GM19397 (cell line): Measurements from ENCODE around the gene MAP2K5.

ENCODE experiments used
- ATAC-seq: cut with Tn5 transposase; IDR thresholded peaks from one replicate; pipeline ENCODE4 v1.9.1; 2021; ENCODE audit warnings: mild to moderate bottlenecking, moderate library complexity; ENCODE audit not compliant: unreplicated experiment

The MAP2K5 gene

GRCh38 chr15:67801926-67802914, 259.7 kb downstream of the MAP2K5 start:
- ATAC-seq = no peak

- no peak for ATAC-seq
These were observed 260.8 kb downstream of the MAP2K5 start for GRCh38 chr15:67803299-67803698.

- no peak for ATAC-seq
These were observed 261.7 kb downstream of the MAP2K5 start for GRCh38 chr15:67803996-67804843.

- ATAC-seq = no peak
These were observed 262.6 kb downstream of the MAP2K5 start for GRCh38 chr15:67805008-67805665.

GRCh38 chr15:67805666-67806516, 263.4 kb downstream of the MAP2K5 start:
- ATAC-seq = no peak

GRCh38 chr15:67806536-67806935, 264.0 kb downstream of the MAP2K5 start:
- ATAC-seq = no peak

- ATAC-seq = no peak
These were observed 264.6 kb downstream of the MAP2K5 start for GRCh38 chr15:67807141-67807540.

- no peak for ATAC-seq
These were observed 265.3 kb downstream of the MAP2K5 start for GRCh38 chr15:67807836-67808235.

- ATAC-seq = no peak
These were observed 266.3 kb downstream of the MAP2K5 start for GRCh38 chr15:67808821-67809220.

- no peak for ATAC-seq
These were observed 266.9 kb downstream of the MAP2K5 start for GRCh38 chr15:67809441-67809840.

- ATAC-seq = no peak
These were observed 267.4 kb downstream of the MAP2K5 start for GRCh38 chr15:67809866-67810265.

- no peak for ATAC-seq
These were observed 269.7 kb downstream of the MAP2K5 start for GRCh38 chr15:67812241-67812644.

- no peak for ATAC-seq
These were observed 270.7 kb downstream of the MAP2K5 start for GRCh38 chr15:67813104-67813634.

GRCh38 chr15:67815036-67815592, 272.6 kb downstream of the MAP2K5 start:
- no peak for ATAC-seq

GRCh38 chr15:67816668-67817067, 274.2 kb downstream of the MAP2K5 start:
- ATAC-seq = no peak

- no peak for ATAC-seq
These were observed 276.0 kb downstream of the MAP2K5 start for GRCh38 chr15:67818464-67818863.

GRCh38 chr15:67819636-67820035, 277.1 kb downstream of the MAP2K5 start:
- no peak for ATAC-seq

- ATAC-seq = no peak
These were observed 277.9 kb downstream of the MAP2K5 start for GRCh38 chr15:67820122-67820991.
